Measurements from ENCODE around the gene IDH3B.
A peak's percentile ranks its signal among the peaks of the same experiment; 100 is the strongest.

IDH3B gene

GRCh38 chr20:2625062-2625461, 39.0 kb downstream of the IDH3B start:
- TF ChIP-seq FOXP2 (optimal IDR thresholded peaks at IDR 0.05; ENCODE audit: control extremely low read depth, extremely low read length, insufficient read depth) (no peak), EZH2 (IDR thresholded peaks at IDR 0.05) (no peak), POLR2AphosphoS5 (IDR thresholded peaks at IDR 0.05; ENCODE audit: borderline replicate concordance, low read depth, low read length) (no peak)
- H3K4me3 ChIP-seq, result no peak overlapping the region
- DNase-seq (ENCODE audit: low read depth, low spot score), result no peak
- H3K9me3 ChIP-seq (ENCODE audit: low read depth, low read length), result no peaks in the 10 kb centered on the region
- H3K36me3 ChIP-seq (ENCODE audit: insufficient read depth, low read length), result no peaks in the 10 kb centered on the region
- H3K9ac ChIP-seq (ENCODE audit: insufficient read length), result no peak overlapping the region
- 0 out of 2 replicates have a peak overlapping the region, but pooled peaks have one; percentile 48 for H3K27ac ChIP-seq

GRCh38 chr20:2624190-2624589, 39.8 kb downstream of the IDH3B start:
- no peak for DNase-seq (ENCODE audit: low read depth, low spot score)
- Histone ChIP-seq H3K9ac (ENCODE audit: insufficient read length) (no peak overlapping the region), H3K27ac (no peak overlapping the region), H3K9me3 (ENCODE audit: low read depth, low read length) (no peaks in the 10 kb centered on the region), H3K4me3 (no peak overlapping the region), H3K36me3 (ENCODE audit: insufficient read depth, low read length) (no peaks in the 10 kb centered on the region)
- TF ChIP-seq POLR2AphosphoS5 (IDR thresholded peaks at IDR 0.05; ENCODE audit: borderline replicate concordance, low read depth, low read length) (no peak), FOXP2 (optimal IDR thresholded peaks at IDR 0.05; ENCODE audit: control extremely low read depth, extremely low read length, insufficient read depth) (no peak), EZH2 (IDR thresholded peaks at IDR 0.05) (no peak)

- Histone ChIP-seq H3K9me3 (ENCODE audit: low read depth, low read length) (no peaks in the 10 kb centered on the region), H3K9ac (ENCODE audit: insufficient read length) (no peak overlapping the region), H3K4me3 (no peak overlapping the region), H3K36me3 (ENCODE audit: insufficient read depth, low read length) (no peaks in the 10 kb centered on the region), H3K27ac (no peak overlapping the region)
- no peak for DNase-seq (ENCODE audit: low read depth, low spot score)
- no peak for TF ChIP-seq EZH2 (IDR thresholded peaks at IDR 0.05)
- TF ChIP-seq FOXP2 (optimal IDR thresholded peaks at IDR 0.05; ENCODE audit: control extremely low read depth, extremely low read length, insufficient read depth), result no peak
- no peak for TF ChIP-seq POLR2AphosphoS5 (IDR thresholded peaks at IDR 0.05; ENCODE audit: borderline replicate concordance, low read depth, low read length)
Observed at GRCh38 chr20:2619961-2620595, 43.9 kb downstream of the IDH3B start.

- no peak for DNase-seq (ENCODE audit: low read depth, low spot score)
- no peak overlapping the region for H3K4me3 ChIP-seq
- H3K9me3 ChIP-seq (ENCODE audit: low read depth, low read length), result no peaks in the 10 kb centered on the region
- H3K36me3 ChIP-seq (ENCODE audit: insufficient read depth, low read length), result no peaks in the 10 kb centered on the region
- no peak overlapping the region for H3K9ac ChIP-seq (ENCODE audit: insufficient read length)
- H3K27ac ChIP-seq, result no peak overlapping the region
- TF ChIP-seq POLR2AphosphoS5 (IDR thresholded peaks at IDR 0.05; ENCODE audit: borderline replicate concordance, low read depth, low read length), result no peak
Observed at GRCh38 chr20:2619337-2619736, 44.7 kb downstream of the IDH3B start.

- no peaks in the 10 kb centered on the region for H3K36me3 ChIP-seq (ENCODE audit: insufficient read depth, low read length)
- H3K9ac ChIP-seq (ENCODE audit: insufficient read length), result no peak overlapping the region
- DNase-seq (ENCODE audit: low read depth, low spot score), result no peak
- no peak for TF ChIP-seq FOXP2 (optimal IDR thresholded peaks at IDR 0.05; ENCODE audit: control extremely low read depth, extremely low read length, insufficient read depth)
- no peak for TF ChIP-seq POLR2AphosphoS5 (IDR thresholded peaks at IDR 0.05; ENCODE audit: borderline replicate concordance, low read depth, low read length)
- no peak for TF ChIP-seq EZH2 (IDR thresholded peaks at IDR 0.05)
- no peaks in the 10 kb centered on the region for H3K9me3 ChIP-seq (ENCODE audit: low read depth, low read length)
- no peak overlapping the region for H3K4me3 ChIP-seq
- no peak overlapping the region for H3K27ac ChIP-seq
Observed at GRCh38 chr20:2618815-2619214, 45.2 kb downstream of the IDH3B start.

- H3K36me3 ChIP-seq (ENCODE audit: insufficient read depth, low read length), result no peaks in the 10 kb centered on the region
- no peaks in the 10 kb centered on the region for H3K9me3 ChIP-seq (ENCODE audit: low read depth, low read length)
- no peak overlapping the region for H3K4me3 ChIP-seq
- TF ChIP-seq POLR2AphosphoS5 (IDR thresholded peaks at IDR 0.05; ENCODE audit: borderline replicate concordance, low read depth, low read length) (no peak), FOXP2 (optimal IDR thresholded peaks at IDR 0.05; ENCODE audit: control extremely low read depth, extremely low read length, insufficient read depth) (no peak), EZH2 (IDR thresholded peaks at IDR 0.05) (no peak)
- DNase-seq (ENCODE audit: low read depth, low spot score), result no peak
- no peak overlapping the region for H3K27ac ChIP-seq
- H3K9ac ChIP-seq (ENCODE audit: insufficient read length), result no peak overlapping the region
Observed at GRCh38 chr20:2617099-2617714, 46.8 kb downstream of the IDH3B start.

GRCh38 chr20:2616634-2617033, 47.4 kb downstream of the IDH3B start:
- no peaks in the 10 kb centered on the region for H3K36me3 ChIP-seq (ENCODE audit: insufficient read depth, low read length)
- no peak for DNase-seq (ENCODE audit: low read depth, low spot score)
- H3K4me3 ChIP-seq, result no peak overlapping the region
- no peak overlapping the region for H3K9ac ChIP-seq (ENCODE audit: insufficient read length)
- H3K27ac ChIP-seq, result no peak overlapping the region
- no peaks in the 10 kb centered on the region for H3K9me3 ChIP-seq (ENCODE audit: low read depth, low read length)
- TF ChIP-seq FOXP2 (optimal IDR thresholded peaks at IDR 0.05; ENCODE audit: control extremely low read depth, extremely low read length, insufficient read depth), result no peak
- TF ChIP-seq EZH2 (IDR thresholded peaks at IDR 0.05), result no peak
- TF ChIP-seq POLR2AphosphoS5 (IDR thresholded peaks at IDR 0.05; ENCODE audit: borderline replicate concordance, low read depth, low read length), result no peak

GRCh38 chr20:2612073-2612472, 51.9 kb downstream of the IDH3B start:
- TF ChIP-seq POLR2AphosphoS5 (IDR thresholded peaks at IDR 0.05; ENCODE audit: borderline replicate concordance, low read depth, low read length) (no peak), FOXP2 (optimal IDR thresholded peaks at IDR 0.05; ENCODE audit: control extremely low read depth, extremely low read length, insufficient read depth) (no peak), EZH2 (IDR thresholded peaks at IDR 0.05) (no peak)
- no peak overlapping the region for H3K9ac ChIP-seq (ENCODE audit: insufficient read length)
- no peak overlapping the region for H3K27ac ChIP-seq
- H3K36me3 ChIP-seq (ENCODE audit: insufficient read depth, low read length), result no peaks in the 10 kb centered on the region
- no peaks in the 10 kb centered on the region for H3K9me3 ChIP-seq (ENCODE audit: low read depth, low read length)
- no peak for DNase-seq (ENCODE audit: low read depth, low spot score)
- H3K4me3 ChIP-seq, result no peak overlapping the region
